IPS DF 4.7 (cell line): ENCODE results near the gene KLHL2.
"Not testable (repeated sequence)": the region's sequence is repeated elsewhere in the genome, so short reads cannot be mapped to it uniquely, and the experiment has no call there.

Source experiments
- DNase-seq: peaks from one replicate; pipeline ENCODE4 v3.0.0-alpha.2; 2013; ENCODE audit warnings: low spot score; ENCODE audit errors: extremely low read depth

The KLHL2 gene

DNA sequence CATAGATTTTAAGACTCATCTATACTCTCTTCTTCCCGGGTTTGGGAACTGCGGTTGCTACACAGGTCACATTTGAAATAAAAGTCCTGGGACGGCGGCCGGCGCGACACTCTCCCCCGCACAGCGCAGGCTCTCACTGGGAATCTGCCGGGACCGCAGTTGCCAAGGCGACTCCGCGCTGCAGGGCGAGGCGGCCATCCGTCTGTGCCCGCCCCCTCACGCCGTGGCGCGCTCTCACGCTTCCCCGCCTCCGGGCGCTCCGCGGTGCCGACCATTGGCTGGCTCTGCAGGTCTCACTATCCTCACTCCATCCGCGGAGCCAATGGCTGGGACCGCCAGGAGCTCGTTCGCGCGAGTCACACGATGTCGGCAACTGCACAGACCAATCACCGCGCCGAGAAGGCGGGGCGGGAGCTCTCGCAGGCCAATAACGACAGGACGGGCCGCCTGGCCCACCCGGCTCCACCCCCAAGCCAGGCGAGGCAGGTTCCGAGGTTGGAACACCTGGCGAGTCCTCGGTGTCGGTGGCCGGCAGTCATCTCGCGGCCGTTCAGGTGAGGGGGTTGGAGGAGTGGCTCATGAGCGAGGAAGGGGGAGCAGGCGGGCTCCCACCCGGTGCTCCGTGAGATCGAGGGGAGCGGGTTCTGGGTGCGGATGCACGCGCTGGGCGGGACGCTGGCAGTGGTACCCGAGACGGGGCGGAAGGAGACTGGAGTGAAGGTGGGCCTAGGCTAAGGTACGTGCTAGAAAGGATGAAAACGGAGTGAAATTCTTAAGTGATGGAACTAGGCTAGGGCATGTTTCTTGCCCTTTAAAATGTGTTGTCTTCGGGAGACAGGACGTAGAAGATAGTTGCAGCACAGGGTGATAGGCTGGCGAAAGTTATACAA lies 120.1 kb downstream of the KLHL2 start, which contains the start of gene MSMO1:
Gene MSMO1, plus strand, starts transcription at position 459 of the 890 bp plus-strand sequence. CDS start 5,702 bp downstream, outside the sequence.
- peak; percentile 98 for DNase-seq

- DNase-seq = no peak
Observed at GRCh38 chr4:165328101-165328425, 120.7 kb downstream of the KLHL2 start.

DNA sequence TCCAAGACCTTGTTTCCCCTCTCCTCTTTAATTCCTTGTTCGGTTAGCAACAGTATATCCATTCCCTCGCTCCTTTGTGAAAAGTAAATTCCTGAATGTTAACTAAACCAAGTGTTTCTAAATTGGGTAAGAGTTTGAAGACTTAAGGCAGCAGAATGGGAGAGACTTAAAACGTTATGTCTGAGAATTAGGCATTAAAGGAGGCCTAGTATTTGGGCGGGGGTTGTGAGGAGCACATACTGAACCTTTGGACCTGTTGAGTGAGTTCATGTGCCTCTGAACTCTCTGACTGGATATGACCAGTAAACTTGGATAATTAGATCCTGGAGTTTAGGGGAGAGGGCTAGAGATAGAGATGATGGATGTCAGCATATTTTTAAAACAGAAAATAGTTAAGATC lies 121.3 kb downstream of the KLHL2 start:
- no peak for DNase-seq

GRCh38 chr4:165330071-165330470 lies 122.7 kb downstream of the KLHL2 start:
- DNase-seq = no peak

- DNase-seq = no peak
Observed at GRCh38 chr4:165330666-165331065, 123.3 kb downstream of the KLHL2 start.

DNA sequence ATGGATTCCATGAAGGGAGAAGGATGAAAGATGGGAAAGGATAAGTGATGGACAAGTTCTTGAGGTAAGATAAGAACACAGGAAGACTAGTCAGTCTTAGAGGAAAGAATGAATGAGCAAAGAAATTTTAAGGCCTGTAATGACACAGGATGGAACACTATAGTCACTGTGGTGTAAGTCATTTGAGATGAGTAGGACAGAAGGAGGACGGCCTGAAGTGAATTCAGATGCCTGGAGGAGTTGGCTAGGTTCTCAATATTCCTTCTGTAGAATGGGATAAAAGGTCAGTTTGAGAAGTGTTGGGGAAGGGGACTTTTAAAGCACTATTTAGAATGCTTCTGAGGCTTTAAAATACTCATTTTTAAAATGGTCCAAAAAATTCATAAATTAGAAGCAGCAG lies 124.0 kb downstream of the KLHL2 start:
- no peak for DNase-seq

DNA sequence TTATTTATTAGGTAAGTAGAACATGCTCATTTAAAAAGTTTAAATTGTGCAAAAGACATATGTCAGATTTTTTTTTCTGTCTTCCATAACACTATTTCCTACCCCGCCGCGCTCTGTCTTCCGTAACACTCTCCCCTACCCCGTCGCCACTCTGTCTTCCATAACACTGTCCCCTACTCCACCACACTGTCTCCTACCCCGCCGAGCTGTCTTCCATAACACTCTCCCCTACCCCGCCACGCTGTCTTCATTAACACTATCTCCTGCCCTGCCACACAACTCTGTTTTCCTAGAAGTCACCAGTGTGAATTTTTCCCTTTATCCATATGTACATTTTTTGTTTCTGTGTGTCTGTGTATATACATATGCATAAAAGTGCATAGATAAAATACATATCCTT lies 124.5 kb downstream of the KLHL2 start:
- no peak for DNase-seq

DNA sequence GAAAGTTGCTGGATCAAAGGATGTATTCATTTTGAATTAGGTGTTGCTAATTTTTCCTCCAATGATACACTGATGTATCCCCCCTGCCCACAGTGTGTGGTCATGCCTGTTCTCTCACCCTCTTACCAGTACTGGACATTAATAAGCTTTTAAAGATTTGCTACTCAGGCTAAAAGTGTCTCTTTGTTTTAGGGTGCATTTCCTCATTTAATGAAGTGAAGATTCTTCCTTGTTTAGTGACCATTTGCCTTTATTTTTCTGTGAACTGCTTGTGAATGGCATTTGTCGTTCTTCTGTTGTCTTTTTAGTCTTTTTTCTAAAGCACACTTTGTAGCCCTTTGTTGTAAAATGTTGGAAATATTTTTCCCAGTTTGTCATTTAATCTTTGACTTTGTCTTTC lies 125.1 kb downstream of the KLHL2 start:
- DNase-seq = no peak

DNA sequence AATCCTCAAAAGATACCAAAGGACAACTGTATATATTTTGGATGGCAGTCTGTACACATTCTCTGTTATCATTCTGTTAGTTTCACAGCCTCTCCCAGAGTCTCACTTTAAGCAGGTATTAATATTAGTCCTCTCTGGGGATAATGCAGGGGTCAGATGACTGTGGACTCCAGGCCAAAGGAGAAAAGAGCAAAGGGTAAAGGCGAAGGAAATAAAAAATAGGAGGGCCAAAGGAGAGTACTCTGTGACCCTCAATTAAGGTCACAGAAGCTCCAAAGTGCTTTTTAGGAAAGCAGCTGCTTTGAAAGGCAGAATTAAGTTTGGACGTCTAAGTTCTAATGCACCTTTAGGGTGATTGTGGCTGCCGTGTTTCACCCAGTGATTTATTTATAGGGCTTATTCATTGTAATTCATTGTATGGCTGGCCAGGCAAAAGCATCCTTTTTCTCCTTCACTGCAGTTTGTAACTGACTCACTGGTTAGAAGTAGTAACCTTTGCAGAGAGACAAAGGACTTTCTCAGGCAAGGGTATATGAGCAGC lies 127.9 kb downstream of the KLHL2 start:
- no peak for DNase-seq

- DNase-seq = no peak
Observed at GRCh38 chr4:165336743-165337142, 129.4 kb downstream of the KLHL2 start.

GRCh38 chr4:165342340-165342739 lies 135.0 kb downstream of the KLHL2 start:
- not testable (repeated sequence) for DNase-seq

GRCh38 chr4:165343353-165344191 lies 136.2 kb downstream of the KLHL2 start:
- no peak for DNase-seq

GRCh38 chr4:165345666-165346417 lies 138.5 kb downstream of the KLHL2 start:
- DNase-seq = no peak

DNA sequence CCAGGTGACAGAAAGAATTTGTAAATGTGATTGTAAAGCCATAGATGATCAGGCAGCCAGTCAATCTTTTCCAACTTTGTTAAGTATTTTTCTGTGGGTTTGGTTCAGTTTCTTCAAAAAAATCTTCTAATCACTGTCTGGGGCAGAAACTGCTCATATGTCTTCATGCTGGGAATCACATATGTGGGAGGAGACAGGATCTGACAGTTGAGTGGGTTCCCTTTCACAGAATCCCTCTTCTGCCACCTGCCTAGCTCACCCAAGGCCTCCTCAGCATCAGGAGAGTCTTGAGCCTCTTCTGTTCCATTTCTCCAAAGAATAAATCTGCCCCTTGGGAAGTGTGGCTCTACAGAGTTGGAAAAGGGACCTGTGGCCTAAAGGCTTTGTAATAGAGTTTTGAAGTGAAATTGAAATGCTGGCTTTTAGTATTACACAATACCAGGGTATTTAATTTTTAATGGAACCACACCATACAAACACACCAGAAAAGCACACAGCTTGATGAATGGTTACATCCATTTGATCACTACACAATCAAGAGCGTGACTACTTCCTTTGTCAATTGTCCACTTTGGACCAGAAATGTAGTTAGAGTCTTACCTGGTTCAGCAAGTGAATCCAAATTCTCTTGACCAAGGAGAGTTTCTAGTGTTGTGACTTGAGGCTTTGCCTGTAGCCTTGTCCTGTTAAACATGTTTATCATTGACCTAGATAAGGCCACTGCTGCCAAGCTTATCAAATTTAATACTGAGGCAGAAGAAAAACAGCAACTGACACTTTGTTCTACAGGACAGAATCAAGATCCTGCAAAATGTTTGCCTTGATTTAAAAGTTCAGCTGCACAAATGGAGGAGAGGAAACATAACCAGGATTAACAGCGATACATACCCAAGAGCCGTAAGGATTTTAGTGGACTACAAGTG lies 140.5 kb downstream of the KLHL2 start:
- no peak for DNase-seq

DNA sequence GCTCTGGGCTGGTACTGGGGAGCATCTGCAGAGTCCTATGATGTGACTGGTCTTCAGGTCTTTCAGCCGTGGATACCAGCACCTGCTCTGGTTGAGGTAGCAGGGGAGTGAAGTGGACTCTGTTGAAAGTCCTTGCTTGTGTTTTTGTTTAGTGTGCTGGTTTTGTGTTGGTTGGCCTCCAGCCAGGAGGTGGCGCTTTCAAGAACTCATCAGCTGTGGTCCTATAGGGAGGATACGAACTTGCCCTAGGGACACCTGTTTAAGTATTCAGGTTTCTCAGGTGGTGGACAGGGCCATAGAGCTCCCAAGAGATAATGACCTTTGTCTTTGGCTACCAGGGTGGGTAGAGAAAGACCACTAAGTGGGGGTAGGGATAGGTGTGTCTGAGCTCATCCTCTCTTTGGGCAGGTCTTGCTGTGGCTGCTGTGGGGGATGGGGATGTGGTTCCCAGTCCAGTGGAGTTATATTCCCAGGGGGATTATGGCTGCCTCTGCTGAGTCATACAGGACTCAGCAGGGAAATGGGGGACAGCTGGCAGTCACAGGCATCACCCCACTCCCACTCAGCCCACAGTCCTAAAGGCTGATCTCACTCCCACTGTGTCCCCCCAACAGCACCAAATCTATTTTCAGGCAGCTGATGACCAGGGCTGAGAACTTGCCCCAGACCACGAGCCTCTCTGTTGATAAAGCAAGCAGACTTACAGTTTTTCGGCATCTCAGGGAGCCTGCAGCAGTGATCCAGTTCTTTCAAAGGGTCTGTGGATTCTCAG lies 144.2 kb downstream of the KLHL2 start:
- DNase-seq = no peak

DNA sequence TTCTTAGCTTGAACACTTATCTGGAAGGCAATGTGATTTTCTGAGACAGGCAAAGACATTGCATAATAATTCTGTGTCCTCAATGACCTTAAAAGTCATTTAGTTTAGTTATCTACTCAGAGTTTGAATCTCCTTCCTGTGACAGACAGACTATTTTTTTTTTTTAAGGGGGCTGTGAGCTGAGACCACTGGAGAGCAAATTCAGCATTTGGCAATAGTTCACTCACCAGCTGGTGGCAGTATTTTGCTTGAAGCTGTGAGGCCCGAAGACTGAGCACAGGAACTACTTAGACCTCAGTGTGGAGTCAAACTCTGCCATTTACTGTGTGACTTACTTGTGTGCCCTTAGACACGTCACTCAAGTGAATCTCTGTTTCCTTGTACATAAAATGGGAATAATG lies 148.5 kb downstream of the KLHL2 start:
- no peak for DNase-seq

DNA sequence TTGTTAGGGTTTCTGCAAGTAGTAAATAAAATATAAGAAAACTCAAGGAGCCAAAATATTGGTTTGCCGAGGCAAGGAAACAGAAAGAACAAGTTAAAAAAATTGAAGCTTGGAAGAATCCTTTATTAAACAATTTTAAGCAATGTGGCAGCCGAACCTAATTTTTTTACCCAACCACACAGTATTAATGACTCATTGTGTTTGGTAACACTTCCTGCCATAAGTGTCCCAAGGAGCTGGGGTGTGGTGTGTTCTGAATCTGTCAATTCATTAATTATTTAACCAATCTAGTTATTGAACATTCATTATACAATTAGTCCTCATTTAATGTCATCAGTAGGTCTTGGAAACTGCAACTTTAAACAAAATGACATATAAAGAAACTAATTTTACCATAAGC lies 152.1 kb downstream of the KLHL2 start:
- no peak for DNase-seq

DNA sequence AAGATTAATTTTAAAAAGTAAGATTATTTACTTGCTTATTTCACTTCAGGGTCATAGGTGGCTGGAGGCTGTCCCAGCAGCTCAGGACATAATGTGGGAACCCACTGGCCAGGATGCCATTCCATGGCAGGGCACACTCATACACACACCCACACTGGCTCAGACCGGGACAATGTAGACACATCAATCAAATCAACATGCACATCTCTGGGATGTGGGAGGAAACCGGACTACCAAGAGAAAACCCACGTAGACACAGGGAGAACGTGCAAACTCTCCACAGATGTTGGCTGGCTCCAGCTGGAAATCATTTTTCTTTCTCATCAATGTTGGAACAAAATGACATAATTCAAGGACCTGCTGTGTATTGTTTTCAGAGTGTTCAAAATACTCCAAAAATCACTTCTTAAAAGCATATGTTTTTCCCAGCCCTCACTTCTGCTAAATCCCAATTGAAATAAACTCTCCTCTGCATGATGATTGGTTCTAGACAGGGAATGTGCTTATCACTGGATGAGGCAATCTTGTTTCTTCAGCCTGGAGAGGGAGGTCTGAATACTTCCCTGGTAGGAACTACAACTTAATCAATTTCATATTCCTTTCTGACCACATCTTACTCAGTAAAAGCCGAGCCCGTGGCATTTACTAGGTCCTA lies 152.8 kb downstream of the KLHL2 start:
- DNase-seq = no peak
